Activated T-cell treated with anti-CD3 and anti-CD28 coated beads, Interleukin-2, amount 50 U/mL, for 72 hours (primary cell): Measurements from ENCODE around the gene MRPL38. TPM values are rescaled to one million over a fixed set of nuclear protein-coding genes. Genes with fewer than 3 reads are reported as not detected.
"Not testable (repeated sequence)": the region's sequence is repeated elsewhere in the genome, so short reads cannot be mapped to it uniquely, and the experiment has no call there.

ENCODE experiments used
- ATAC-seq, 2 donors: fragments of 150-1000 bp; cut with Tn5 transposase; replicated peaks in 1 of 2; 2 replicates each; pipeline ENCODE4 v1.10.0; 2021; ENCODE audit warnings: moderate library complexity in 2 of 2, mild to moderate bottlenecking in 1 of 2
- DNase-seq, 2 donors: peaks; one replicate each; pipeline ENCODE4 v3.0.0; 2021 to 2022; ENCODE audit warnings: mixed read lengths in 1 of 2
- H3K27ac Mint-ChIP-seq: one replicate; pipeline ENCODE4 v1.8.0; 2022; ENCODE audit warnings: mild to moderate bottlenecking, moderate library complexity, mixed read lengths
- H3K27me3 Mint-ChIP-seq: one replicate; pipeline ENCODE4 v1.8.0; 2022; ENCODE audit warnings: low read depth, mixed read lengths
- H3K36me3 Mint-ChIP-seq, 2 donors: one replicate each; pipeline ENCODE4 v1.8.0; 2022; ENCODE audit warnings: mixed read lengths in 2 of 2, mild to moderate bottlenecking in 1 of 2; ENCODE audit not compliant: insufficient read depth in 2 of 2
- H3K4me1 Mint-ChIP-seq: one replicate; pipeline ENCODE4 v1.8.0; 2022; ENCODE audit warnings: low read depth, mixed read lengths
- H3K4me3 Mint-ChIP-seq, 2 donors: one replicate each; pipeline ENCODE4 v1.8.0; 2022; ENCODE audit warnings: mild to moderate bottlenecking in 2 of 2, mixed read lengths in 2 of 2, moderate library complexity in 2 of 2
- H3K9me3 Mint-ChIP-seq, 2 donors: one replicate each; pipeline ENCODE4 v1.8.0; 2022; ENCODE audit warnings: mixed read lengths in 2 of 2
- total RNA-seq, 2 donors: library from RNA; stranded (reverse); gene quantifications; one replicate each; pipeline ENCODE4 v1.2.3, GENCODE V29; 2022

MRPL38 gene
- total RNA-seq, 2 donors from 2014 or later = 101 to 117 TPM

- H3K36me3 Mint-ChIP-seq = no peaks in the 10 kb centered on the region
- peaks cover 40% of the 10 kb centered on the region for H3K4me1 Mint-ChIP-seq
- peak overlapping the region in 1 of 2 donors; percentile 25 for H3K4me3 Mint-ChIP-seq
- no peaks in the 10 kb centered on the region for H3K9me3 Mint-ChIP-seq
- H3K27me3 Mint-ChIP-seq = no peaks in the 10 kb centered on the region
- no peak for ATAC-seq
- no peak overlapping the region for H3K27ac Mint-ChIP-seq
- no peak for DNase-seq
Observed at GRCh38 chr17:75874323-75875181, 30.1 kb downstream of the MRPL38 start.

GRCh38 chr17:75873587-75874322 lies 30.9 kb downstream of the MRPL38 start:
- Mint-ChIP-seq H3K27ac (no peak overlapping the region), H3K4me1 (peaks cover 36% of the 10 kb centered on the region), H3K4me3 (peak overlapping the region in 1 of 2 donors; percentile 25), H3K36me3 (no peaks in the 10 kb centered on the region), H3K9me3 (no peaks in the 10 kb centered on the region), H3K27me3 (no peaks in the 10 kb centered on the region)
- DNase-seq = no peak
- ATAC-seq = no peak

- ATAC-seq (no peak), DNase-seq (peak in 1 of 2 donors; percentile 42)
- H3K4me1 Mint-ChIP-seq = peaks cover 33% of the 10 kb centered on the region
- H3K9me3 Mint-ChIP-seq = no peaks in the 10 kb centered on the region
- no peaks in the 10 kb centered on the region for H3K36me3 Mint-ChIP-seq
- H3K27ac Mint-ChIP-seq = no peak overlapping the region
- H3K27me3 Mint-ChIP-seq = no peaks in the 10 kb centered on the region
- H3K4me3 Mint-ChIP-seq = no peak overlapping the region
Observed at GRCh38 chr17:75872434-75873351, 32.0 kb downstream of the MRPL38 start.

GRCh38 chr17:75870228-75870627 lies 34.5 kb downstream of the MRPL38 start:
- DNase-seq, H3K27ac Mint-ChIP-seq, H3K36me3 Mint-ChIP-seq, ATAC-seq, H3K27me3 Mint-ChIP-seq, H3K4me3 Mint-ChIP-seq, H3K9me3 Mint-ChIP-seq: not testable (repeated sequence)
- H3K4me1 Mint-ChIP-seq = peaks cover 20% of the 10 kb centered on the region

GRCh38 chr17:75869282-75870141 lies 35.2 kb downstream of the MRPL38 start:
- ATAC-seq = no peak
- DNase-seq = no peak
- Mint-ChIP-seq H3K9me3 (no peaks in the 10 kb centered on the region), H3K36me3 (no peaks in the 10 kb centered on the region), H3K4me1 (peaks cover 28% of the 10 kb centered on the region), H3K4me3 (no peak overlapping the region), H3K27me3 (no peaks in the 10 kb centered on the region), H3K27ac (no peak overlapping the region)

- not testable (repeated sequence) for H3K36me3 Mint-ChIP-seq, H3K9me3 Mint-ChIP-seq, H3K27ac Mint-ChIP-seq, H3K4me3 Mint-ChIP-seq, H3K27me3 Mint-ChIP-seq, DNase-seq, ATAC-seq
- peaks cover 33% of the 10 kb centered on the region for H3K4me1 Mint-ChIP-seq
Observed at GRCh38 chr17:75868730-75869281, 35.9 kb downstream of the MRPL38 start.

GRCh38 chr17:75865404-75866188 lies 39.1 kb downstream of the MRPL38 start:
- not testable (repeated sequence) for H3K9me3 Mint-ChIP-seq, DNase-seq, H3K27me3 Mint-ChIP-seq, ATAC-seq, H3K36me3 Mint-ChIP-seq
- Mint-ChIP-seq H3K27ac (peak overlapping the region; percentile 51), H3K4me3 (peak overlapping the region in 1 of 2 donors; percentile 65), H3K4me1 (peaks cover 21% of the 10 kb centered on the region)

- H3K36me3 Mint-ChIP-seq, H3K27me3 Mint-ChIP-seq, DNase-seq, H3K9me3 Mint-ChIP-seq: not testable (repeated sequence)
- H3K4me1 Mint-ChIP-seq = peaks cover 21% of the 10 kb centered on the region
- peak overlapping the region; percentile 65 to 72 for H3K4me3 Mint-ChIP-seq
- ATAC-seq = peak; percentile 68 to 71
- peak overlapping the region; percentile 56 for H3K27ac Mint-ChIP-seq
Observed at GRCh38 chr17:75864887-75865286, 39.8 kb downstream of the MRPL38 start.

GRCh38 chr17:75864448-75864871 lies 40.2 kb downstream of the MRPL38 start:
- DNase-seq (peak; percentile 53 to 54), ATAC-seq (peak; percentile 81 to 82)
- no peaks in the 10 kb centered on the region for H3K9me3 Mint-ChIP-seq
- H3K4me3 Mint-ChIP-seq = peak overlapping the region; percentile 65 to 72
- H3K27me3 Mint-ChIP-seq = no peaks in the 10 kb centered on the region
- H3K4me1 Mint-ChIP-seq = peaks cover 22% of the 10 kb centered on the region
- H3K27ac Mint-ChIP-seq = peak overlapping the region; percentile 58
- no peaks in the 10 kb centered on the region for H3K36me3 Mint-ChIP-seq

GRCh38 chr17:75861927-75862317 lies 42.8 kb downstream of the MRPL38 start:
- H3K36me3 Mint-ChIP-seq = no peaks in the 10 kb centered on the region

GRCh38 chr17:75859358-75859757 lies 45.3 kb downstream of the MRPL38 start:
- H3K4me3 Mint-ChIP-seq, DNase-seq, H3K27ac Mint-ChIP-seq: not testable (repeated sequence)

More at GRCh38 chr17:75861927-75862317, 42.8 kb downstream of the MRPL38 start:
- peaks cover 39% of the 10 kb centered on the region for H3K4me1 Mint-ChIP-seq
- H3K27ac Mint-ChIP-seq = no peak overlapping the region
- no peaks in the 10 kb centered on the region for H3K27me3 Mint-ChIP-seq
- DNase-seq (no peak), ATAC-seq (no peak)
- no peaks in the 10 kb centered on the region for H3K9me3 Mint-ChIP-seq
- H3K4me3 Mint-ChIP-seq = no peak overlapping the region

More at GRCh38 chr17:75859358-75859757, 45.3 kb downstream of the MRPL38 start:
- H3K36me3 Mint-ChIP-seq, H3K9me3 Mint-ChIP-seq, ATAC-seq, H3K27me3 Mint-ChIP-seq: not testable (repeated sequence)
- peaks cover 31% of the 10 kb centered on the region for H3K4me1 Mint-ChIP-seq
